Loucy (cell line): ENCODE measurements around the gene GRB7.

ENCODE experiments used
- H2AFZ ChIP-seq: fragments of 200-600 bp; sonication (generic); 2 replicates; pipeline ENCODE4 v1.6.0; 2016; ENCODE audit warnings: antibody characterized with exemption, mild to moderate bottlenecking, low read length, moderate library complexity
- H3F3A ChIP-seq: fragments of 200-600 bp; 2 replicates; pipeline ENCODE4 v1.6.0; 2016; ENCODE audit warnings: antibody characterized with exemption, low read depth, mild to moderate bottlenecking
- H3K27me3 ChIP-seq: fragments of 200-600 bp; sonication (generic); 2 replicates; pipeline ENCODE4 v1.6.1; 2014; ENCODE audit warnings: low read length, mild to moderate bottlenecking; ENCODE audit not compliant: insufficient read depth, poor library complexity, severe bottlenecking
- H3K36me3 ChIP-seq: fragments of 200-600 bp; sonication (generic); 2 replicates; pipeline ENCODE4 v1.6.1; 2016; ENCODE audit warnings: low read length; ENCODE audit not compliant: insufficient read depth
- H3K4me1 ChIP-seq: fragments of 200-600 bp; sonication (generic); 2 replicates; pipeline ENCODE4 v1.5.1; 2014; ENCODE audit warnings: low read length, mild to moderate bottlenecking; ENCODE audit not compliant: insufficient read depth, poor library complexity, severe bottlenecking
- H3K4me2 ChIP-seq: fragments of 200-600 bp; sonication (generic); 2 replicates; pipeline ENCODE4 v1.6.0; 2014; ENCODE audit warnings: antibody characterized with exemption, low read length, low read depth, mild to moderate bottlenecking; ENCODE audit not compliant: poor library complexity, severe bottlenecking
- H3K4me3 ChIP-seq: fragments of 200-600 bp; sonication (generic); 2 replicates; pipeline ENCODE4 v1.5.1; 2014; ENCODE audit warnings: low read length, mild to moderate bottlenecking, mixed read lengths; ENCODE audit not compliant: poor library complexity, severe bottlenecking
- H3K79me2 ChIP-seq: fragments of 200-600 bp; sonication (generic); 2 replicates; pipeline ENCODE4 v1.6.1; 2014; ENCODE audit warnings: low read length; ENCODE audit not compliant: insufficient read depth
- H3K9ac ChIP-seq: fragments of 200-600 bp; sonication (generic); 2 replicates; pipeline ENCODE4 v1.6.0; 2014; ENCODE audit warnings: mild to moderate bottlenecking, low read depth, low read length, moderate library complexity; ENCODE audit not compliant: poor library complexity, severe bottlenecking
- H3K9me2 ChIP-seq: fragments of 200-600 bp; sonication (generic); replicated peaks from 2 replicates; pipeline ENCODE4 v1.6.1; 2016; ENCODE audit warnings: low read depth, low read length, mixed read lengths
- H3K9me3 ChIP-seq: fragments of 200-600 bp; sonication (generic); 2 replicates; pipeline ENCODE4 v1.6.1; 2014; ENCODE audit warnings: mild to moderate bottlenecking, antibody characterized with exemption, low read length, low read depth; ENCODE audit not compliant: insufficient read depth
- H4K20me1 ChIP-seq: fragments of 200-600 bp; sonication (generic); 2 replicates; pipeline ENCODE4 v1.6.0; 2014; ENCODE audit warnings: antibody characterized with exemption, low read length, mild to moderate bottlenecking; ENCODE audit not compliant: insufficient read depth, poor library complexity, severe bottlenecking
- CTCF ChIP-seq: fragments of 200-600 bp; sonication (generic); conservative IDR thresholded peaks from 2 replicates; pipeline ENCODE4 v1.5.1; 2014; ENCODE audit warnings: mild to moderate bottlenecking, antibody characterized with exemption, low read length
- EZH2phosphoT487 ChIP-seq: fragments of 200-600 bp; IDR thresholded peaks from 2 replicates; pipeline ENCODE4 v1.6.1; 2018; ENCODE audit warnings: antibody characterized with exemption, mild to moderate bottlenecking, moderate library complexity, borderline replicate concordance

Gene GRB7

DNA sequence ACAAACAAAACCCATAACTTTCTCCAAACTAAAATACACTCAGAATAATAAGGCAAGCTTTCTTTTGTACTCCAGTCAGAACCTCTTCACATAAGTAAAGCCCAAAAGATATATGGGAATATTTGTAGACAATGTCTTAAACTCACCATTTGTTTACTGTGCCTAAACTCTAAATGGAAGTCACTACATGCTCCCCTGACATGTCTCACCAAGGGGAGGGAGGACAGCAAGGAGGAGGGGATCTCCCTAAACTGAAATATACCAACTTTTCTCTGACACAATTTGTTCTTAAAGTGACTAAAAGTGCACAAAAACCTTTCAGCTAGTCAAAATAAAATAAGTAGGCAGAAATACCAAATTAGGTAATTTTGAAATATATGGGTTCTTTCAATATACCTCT, 38.5 kb downstream of the GRB7 start:
- Histone ChIP-seq H3F3A (no peaks in the 10 kb centered on the region), H4K20me1 (no peaks in the 10 kb centered on the region), H3K9me2 (no peaks in the 10 kb centered on the region), H3K27me3 (peaks cover 37% of the 10 kb centered on the region), H3K4me2 (no peak overlapping the region), H3K9me3 (no peaks in the 10 kb centered on the region), H3K79me2 (no peaks in the 10 kb centered on the region), H3K36me3 (no peaks in the 10 kb centered on the region), H3K4me1 (peaks cover 7% of the 10 kb centered on the region), H2AFZ (no peak overlapping the region), H3K4me3 (no peak overlapping the region), H3K9ac (no peak overlapping the region)
- TF ChIP-seq CTCF (no peak), EZH2phosphoT487 (no peak)

DNA sequence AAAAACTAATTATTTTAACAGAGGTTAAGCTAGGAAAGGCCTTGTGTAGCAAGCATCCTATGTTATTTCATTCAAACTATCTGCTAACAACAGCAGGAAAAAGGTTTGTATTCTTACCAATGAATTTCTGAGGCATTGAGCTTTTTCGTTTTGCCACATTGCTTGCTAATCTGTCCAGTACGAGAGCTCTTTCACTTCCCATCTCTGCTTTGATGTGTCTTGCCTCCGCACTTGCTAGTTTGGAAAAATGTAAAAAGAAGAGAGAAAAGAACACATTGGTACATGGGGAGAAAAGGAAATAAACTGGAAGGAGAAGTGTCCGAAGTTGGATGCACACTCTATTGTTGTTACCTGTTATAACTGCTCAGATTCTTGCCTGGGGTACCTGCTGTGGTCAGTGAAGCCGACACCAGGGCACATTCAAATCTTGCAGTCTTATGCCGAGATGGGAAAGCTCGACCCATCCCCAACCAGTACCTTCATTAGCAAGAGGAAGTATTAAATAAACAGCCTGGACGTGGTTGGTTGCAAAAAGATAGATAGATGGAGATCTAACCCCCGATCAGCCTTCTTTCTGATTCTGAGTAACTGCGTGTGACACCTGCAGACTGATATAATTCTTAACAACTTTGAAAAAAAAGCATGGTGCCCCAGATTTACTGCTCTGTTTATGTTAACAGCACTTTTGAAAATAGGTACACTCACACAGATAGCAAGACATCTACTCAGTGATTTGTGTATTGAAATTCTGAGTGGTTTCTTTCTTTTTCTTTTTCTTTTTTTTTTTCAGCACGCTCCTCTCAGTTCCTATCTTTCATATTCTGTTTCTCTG, 40.0 kb downstream of the GRB7 start:
- H3K27me3 ChIP-seq = peaks cover 52% of the 10 kb centered on the region
- H3K4me1 ChIP-seq = peaks cover 7% of the 10 kb centered on the region
- H3K4me3 ChIP-seq = no peak overlapping the region
- no peaks in the 10 kb centered on the region for H3K9me3 ChIP-seq
- no peaks in the 10 kb centered on the region for H3F3A ChIP-seq
- TF ChIP-seq EZH2phosphoT487 (no peak), CTCF (no peak)
- no peaks in the 10 kb centered on the region for H3K9me2 ChIP-seq
- H3K79me2 ChIP-seq = no peaks in the 10 kb centered on the region
- no peak overlapping the region for H3K4me2 ChIP-seq
- H3K36me3 ChIP-seq = no peaks in the 10 kb centered on the region
- H2AFZ ChIP-seq = no peak overlapping the region
- no peak overlapping the region for H3K9ac ChIP-seq
- H4K20me1 ChIP-seq = no peaks in the 10 kb centered on the region

DNA sequence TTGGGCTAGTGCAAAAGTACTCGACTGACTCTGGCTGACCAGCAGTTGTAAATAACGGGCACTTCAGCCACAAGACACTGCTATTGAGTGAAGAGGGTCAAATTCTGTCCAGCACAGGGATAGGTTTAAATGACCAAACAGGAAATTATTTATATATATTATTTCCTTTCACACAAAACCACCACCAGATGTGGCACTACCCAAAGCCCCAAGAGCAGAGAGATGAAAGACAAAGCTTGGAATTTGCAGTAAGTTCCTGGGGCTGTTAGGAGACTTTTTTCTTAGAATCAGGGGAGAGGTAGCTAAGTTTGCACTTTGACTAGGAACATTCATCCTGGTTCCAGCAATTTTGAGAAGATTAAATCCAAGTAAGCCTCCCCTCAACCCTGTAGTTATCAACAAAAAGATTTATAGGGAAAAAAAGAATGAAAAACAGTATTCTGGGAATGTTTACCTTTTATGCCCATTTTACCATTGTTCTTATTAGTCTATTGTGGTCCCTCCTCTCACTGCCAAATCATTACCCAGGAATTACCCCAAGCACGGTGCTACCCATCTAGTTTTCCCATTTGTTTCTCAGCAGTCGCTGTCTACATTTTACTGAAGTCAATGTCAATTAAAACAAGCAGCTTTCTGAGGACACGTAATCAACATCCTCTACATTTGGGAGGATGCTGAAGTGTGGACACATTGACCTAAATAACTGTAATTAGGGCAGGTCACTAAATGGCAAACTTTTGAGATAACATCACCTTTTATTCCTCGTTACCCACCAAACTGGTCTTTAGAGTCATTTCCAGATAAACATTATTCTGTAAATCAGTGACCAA, 43.5 kb downstream of the GRB7 start:
- Histone ChIP-seq H3K4me3 (no peak overlapping the region), H3K9me2 (no peaks in the 10 kb centered on the region), H3K4me1 (peaks cover 7% of the 10 kb centered on the region), H3K9ac (no peak overlapping the region), H4K20me1 (no peaks in the 10 kb centered on the region), H3F3A (no peaks in the 10 kb centered on the region), H3K36me3 (no peaks in the 10 kb centered on the region), H3K9me3 (no peaks in the 10 kb centered on the region), H2AFZ (no peak overlapping the region), H3K27me3 (peaks cover 59% of the 10 kb centered on the region), H3K79me2 (no peaks in the 10 kb centered on the region), H3K4me2 (no peak overlapping the region)
- TF ChIP-seq CTCF = no peak
- TF ChIP-seq EZH2phosphoT487 = no peak
